Adipocyte (in vitro differentiated cells): ENCODE results near the gene KIF22.

Experiments used
- DNase-seq: peaks from one replicate; pipeline ENCODE4 v3.0.0-alpha.2; 2015; ENCODE audit warnings: low read depth
- H3K27me3 ChIP-seq: replicated peaks from 2 replicates; pipeline ENCODE4 v1.7.0; 2013; ENCODE audit warnings: mild to moderate bottlenecking, low read length, moderate library complexity; ENCODE audit not compliant: control insufficient read depth, insufficient read depth
- H3K36me3 ChIP-seq: 2 replicates; pipeline ENCODE4 v1.7.0; 2013; ENCODE audit warnings: low read length, mild to moderate bottlenecking, moderate library complexity; ENCODE audit not compliant: control insufficient read depth, insufficient read depth, severe bottlenecking
- H3K4me1 ChIP-seq: 2 replicates; pipeline ENCODE4 v1.7.0; 2013; ENCODE audit warnings: mild to moderate bottlenecking, low read length, moderate library complexity; ENCODE audit not compliant: control insufficient read depth, insufficient read depth
- H3K4me3 ChIP-seq: 2 replicates; pipeline ENCODE4 v1.7.0; 2013; ENCODE audit warnings: mild to moderate bottlenecking, low read length, moderate library complexity
- H3K9ac ChIP-seq: 2 replicates; pipeline ENCODE4 v1.7.0; 2013; ENCODE audit warnings: mild to moderate bottlenecking, low read length, moderate library complexity
- H3K9me3 ChIP-seq: 2 replicates; pipeline ENCODE4 v1.7.0; 2013; ENCODE audit warnings: mild to moderate bottlenecking, low read length, moderate library complexity; ENCODE audit not compliant: control insufficient read depth

Gene KIF22

DNA sequence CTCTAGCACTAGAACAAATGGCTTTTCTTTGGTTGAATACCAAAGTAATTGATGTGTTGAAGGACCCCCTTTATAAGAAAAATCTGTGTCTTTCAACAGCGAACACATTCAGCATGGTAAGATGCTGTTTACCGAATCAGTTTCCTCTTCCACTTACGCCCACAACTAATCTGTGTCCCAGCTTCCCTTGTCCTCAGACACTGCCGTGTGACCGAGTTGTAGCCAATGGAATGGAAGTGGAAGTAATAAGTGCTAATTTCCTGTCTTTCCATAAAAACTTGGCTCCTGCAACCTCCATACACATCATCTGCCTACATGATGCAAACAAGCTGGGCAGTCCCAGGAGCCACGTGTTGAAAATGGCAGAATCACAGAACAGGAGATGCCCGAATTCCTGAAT, 62.1 kb downstream of the KIF22 start:
- Histone ChIP-seq H3K4me1 (peaks cover 17% of the 10 kb centered on the region), H3K36me3 (peaks cover 6% of the 10 kb centered on the region), H3K4me3 (peak overlapping the region; percentile 15), H3K9me3 (no peaks in the 10 kb centered on the region), H3K27me3 (no peaks in the 10 kb centered on the region), H3K9ac (peak overlapping the region; percentile 47)
- DNase-seq, result no peak

DNA sequence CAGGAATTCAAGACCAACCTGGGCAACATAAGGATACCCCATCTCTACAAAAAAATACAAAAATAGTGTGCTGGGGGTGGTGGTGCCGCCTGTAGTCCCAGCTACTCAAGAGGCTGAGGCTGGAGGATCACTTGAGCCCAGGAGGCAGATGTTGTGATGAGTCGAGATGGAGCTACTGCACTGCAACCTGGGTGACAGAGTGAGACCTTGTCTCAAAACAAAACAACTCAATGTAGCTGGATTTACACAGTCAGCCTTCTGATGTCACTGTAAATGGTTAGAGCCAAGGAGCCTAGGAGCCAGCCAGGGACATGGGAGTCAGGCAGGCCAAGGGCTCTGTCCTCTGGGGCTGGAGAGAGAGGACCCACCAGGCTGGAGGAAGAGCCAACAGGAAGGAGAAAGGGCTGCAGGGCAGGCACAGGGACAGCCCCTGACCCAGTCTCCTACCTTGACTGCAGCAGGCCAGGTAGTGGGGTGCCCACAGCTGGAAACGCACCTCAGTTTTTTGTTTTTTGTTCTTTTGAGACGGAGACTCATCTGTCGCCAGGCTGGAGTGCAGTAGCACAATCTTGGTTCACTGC, 64.1 kb downstream of the KIF22 start:
- Histone ChIP-seq H3K4me1 (peaks cover 27% of the 10 kb centered on the region), H3K36me3 (peaks cover 9% of the 10 kb centered on the region), H3K4me3 (no peak overlapping the region), H3K27me3 (no peaks in the 10 kb centered on the region), H3K9ac (no peak overlapping the region), H3K9me3 (no peaks in the 10 kb centered on the region)
- DNase-seq, result no peak
